GM19023 (cell line): ENCODE measurements around the gene GGN.
A peak's percentile ranks its signal among the peaks of the same experiment; 100 is the strongest.

Experiments used
- ATAC-seq: cut with Tn5 transposase; IDR thresholded peaks from one replicate; pipeline ENCODE4 v1.9.1; 2021; ENCODE audit warnings: mild to moderate bottlenecking, moderate library complexity; ENCODE audit not compliant: unreplicated experiment

Gene GGN

DNA sequence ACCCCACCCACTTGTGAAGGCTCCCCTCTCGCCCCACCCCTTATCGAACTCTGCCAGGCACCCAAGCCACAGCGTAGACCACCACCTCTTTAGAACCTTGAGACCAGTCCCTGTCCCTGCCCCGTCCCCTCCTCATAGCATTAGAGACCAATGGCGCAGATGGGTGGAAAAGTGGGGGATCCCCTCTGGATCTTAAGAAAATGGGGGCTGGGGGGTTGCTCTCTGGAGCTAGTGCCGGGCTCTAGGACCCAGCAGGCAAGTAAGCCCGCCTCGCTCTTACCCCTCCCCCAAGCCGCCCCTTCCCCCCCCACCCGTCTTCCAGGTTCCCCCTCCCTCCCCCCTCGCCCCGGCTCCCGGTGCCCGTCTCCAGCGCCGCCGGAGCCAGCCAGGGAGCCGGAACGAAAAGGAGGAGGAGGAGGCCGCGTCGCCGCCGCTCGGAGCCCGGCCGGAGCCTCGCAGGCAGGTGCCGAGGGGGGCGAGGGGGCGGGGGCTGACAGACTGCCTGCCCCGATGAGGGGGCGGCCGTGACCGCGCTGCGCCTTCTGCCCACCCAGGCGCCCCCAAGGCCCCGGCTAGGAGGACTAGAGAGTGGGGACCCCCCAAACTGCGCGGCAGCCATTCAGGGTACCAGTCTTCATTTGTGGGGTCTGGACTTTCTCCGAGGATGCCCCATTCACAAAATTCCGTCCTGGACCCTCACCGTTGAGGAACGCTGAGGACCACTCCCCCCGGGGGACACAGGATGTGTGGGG lies 691 bp upstream of the GGN start, which contains the start of gene SPRED3:
TSS of gene SPRED3 (plus strand) at position 349 of the 752 bp plus-strand sequence. CDS start 1,606 bp downstream, outside the sequence.
- ATAC-seq: no peak

GRCh38 chr19:38386971-38387549 lies 774 bp downstream of the GGN start:
- ATAC-seq: no peak

- no peak for ATAC-seq
These were observed 1.4 kb downstream of the GGN start for GRCh38 chr19:38386300-38386970.

DNA sequence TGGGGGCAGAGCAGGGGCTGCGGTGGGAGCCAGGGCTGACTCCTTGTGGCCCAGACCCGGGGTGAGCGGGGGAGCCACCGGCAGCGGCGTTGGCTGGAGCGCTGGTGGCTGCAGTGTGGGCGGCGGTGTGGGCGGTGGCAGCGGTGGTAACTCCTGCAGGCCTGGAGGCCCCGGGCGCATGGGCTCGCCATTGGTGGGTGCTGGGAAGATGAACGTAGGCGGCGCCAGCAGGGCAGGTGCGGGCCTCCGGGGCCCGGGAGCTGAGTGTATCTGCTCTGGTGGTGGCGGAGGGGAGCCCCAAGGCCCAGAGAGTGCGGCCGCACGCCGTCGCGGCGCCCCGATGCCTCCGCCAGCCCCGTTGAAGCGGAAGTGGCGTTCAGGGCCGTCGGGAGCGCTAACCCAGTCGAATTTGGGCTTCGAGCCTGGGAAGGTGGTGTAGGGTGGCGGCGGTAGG lies 2.0 kb downstream of the GGN start:
- no peak for ATAC-seq

DNA sequence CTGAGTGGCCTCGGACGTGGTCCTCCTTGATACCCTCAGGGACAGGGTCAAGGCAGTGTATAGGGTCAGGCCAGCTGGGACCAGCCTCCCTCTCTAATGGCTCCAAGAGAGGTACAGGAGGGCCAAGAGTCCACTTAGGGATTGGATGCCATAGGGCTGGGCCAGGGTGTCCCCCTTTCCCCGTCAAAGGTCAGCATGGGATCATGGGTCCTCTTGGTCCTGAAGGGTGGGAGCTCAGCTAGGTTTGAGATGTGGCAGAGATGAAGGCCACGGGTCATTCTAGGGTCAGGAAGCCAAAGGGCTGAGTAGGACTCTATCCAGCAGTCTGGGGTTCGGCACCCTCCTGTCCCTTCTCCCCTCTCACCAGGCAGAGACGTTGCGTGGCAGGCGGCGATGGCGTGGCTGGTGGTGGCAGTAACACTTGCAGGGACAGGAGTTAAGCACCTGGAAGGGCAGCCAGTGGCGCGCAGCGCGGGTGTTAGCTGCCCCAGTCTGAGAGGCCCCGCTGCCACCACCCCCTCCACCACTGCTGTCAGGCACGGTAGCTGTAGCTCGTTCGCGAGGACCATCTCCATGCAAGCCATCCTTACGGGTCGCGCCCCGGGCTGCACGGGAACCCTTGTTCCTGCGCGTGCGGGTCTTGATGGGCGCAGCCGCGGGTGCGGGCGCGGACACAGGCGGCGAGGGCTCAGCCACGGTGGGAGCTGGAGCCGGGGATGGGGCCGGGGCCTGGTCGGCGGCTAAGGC lies 2.6 kb downstream of the GGN start:
- ATAC-seq: no peak

GRCh38 chr19:38384209-38385027 lies 3.4 kb downstream of the GGN start:
- no peak for ATAC-seq

- no peak for ATAC-seq
These were observed 4.1 kb downstream of the GGN start for GRCh38 chr19:38383743-38384142.

DNA sequence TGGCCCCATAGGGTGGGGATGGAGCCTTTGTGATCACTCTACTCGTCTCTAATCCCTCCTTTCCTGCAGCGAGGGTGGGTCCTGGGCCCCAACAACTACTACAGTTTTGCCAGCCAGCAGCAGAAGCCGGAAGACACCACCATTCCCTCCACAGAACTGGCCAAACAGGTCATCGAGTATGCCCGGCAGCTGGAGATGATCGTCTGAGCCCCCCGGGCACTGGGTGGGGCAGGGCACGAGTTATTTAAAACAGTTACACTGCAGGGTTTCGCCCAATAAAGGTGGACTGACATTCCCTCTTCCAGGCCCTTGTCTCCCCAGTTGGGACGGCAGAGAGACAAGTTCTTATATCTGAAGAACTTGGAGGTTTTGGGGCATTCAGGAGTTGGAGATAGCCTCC lies 4.7 kb downstream of the GGN start:
- ATAC-seq: no peak

DNA sequence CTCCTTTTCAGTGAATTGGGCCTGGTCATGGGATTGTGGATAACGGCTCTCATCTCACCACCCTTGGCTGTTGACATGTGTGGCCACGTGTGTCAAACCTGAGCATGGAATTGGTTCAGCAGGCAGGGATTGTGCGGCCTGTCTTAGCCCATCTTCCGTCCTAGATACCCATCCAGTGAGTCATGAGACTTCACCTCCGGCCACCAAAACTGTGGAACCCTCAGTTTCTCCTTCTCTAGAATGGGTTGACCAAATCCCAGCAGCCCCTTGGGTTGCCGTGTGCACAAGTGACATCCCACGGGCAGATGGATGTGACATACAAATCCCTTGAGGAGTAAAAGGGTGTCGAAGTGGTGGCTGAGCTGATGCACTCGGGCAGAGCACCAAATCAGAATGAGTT lies 6.7 kb downstream of the GGN start:
- ATAC-seq: no peak

DNA sequence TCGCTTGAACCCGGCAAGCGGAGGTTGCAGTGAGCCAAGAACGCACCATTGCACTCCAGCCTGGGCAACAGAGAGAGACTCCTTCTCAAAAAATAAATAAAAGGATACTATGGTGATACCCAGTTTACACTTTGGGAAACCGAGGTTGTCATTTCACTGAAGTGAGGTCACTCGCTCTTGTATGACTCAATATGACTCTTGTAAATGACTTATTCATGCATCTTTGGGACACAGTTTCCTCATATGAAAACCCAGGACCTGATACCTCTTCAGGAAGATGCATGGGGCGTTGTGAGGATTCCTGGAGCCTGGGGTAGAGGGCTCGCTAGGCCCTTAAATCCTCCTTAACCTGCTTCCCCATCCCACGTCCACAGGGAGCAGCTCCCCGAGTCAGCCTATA lies 9.0 kb downstream of the GGN start:
- no peak for ATAC-seq

DNA sequence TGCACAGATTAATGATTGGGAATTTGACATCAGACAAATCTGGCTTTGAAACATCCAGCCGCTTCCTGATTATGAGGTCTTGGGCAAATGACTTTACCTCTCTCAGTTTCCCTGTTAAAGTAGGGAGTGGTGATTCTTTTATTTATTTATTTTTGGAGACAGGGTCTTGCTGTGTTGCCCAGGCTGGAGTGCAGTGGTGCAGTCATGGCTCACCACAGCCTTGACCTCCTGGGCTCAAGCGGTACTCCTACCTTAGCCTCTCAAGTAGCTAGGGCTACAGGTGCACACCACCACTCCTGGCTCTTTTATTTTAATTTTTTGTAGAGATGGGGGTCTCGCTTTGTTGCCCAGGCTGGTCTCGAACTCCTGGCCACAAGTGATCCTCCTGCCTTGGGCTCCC lies 10.8 kb downstream of the GGN start:
- ATAC-seq: no peak

DNA sequence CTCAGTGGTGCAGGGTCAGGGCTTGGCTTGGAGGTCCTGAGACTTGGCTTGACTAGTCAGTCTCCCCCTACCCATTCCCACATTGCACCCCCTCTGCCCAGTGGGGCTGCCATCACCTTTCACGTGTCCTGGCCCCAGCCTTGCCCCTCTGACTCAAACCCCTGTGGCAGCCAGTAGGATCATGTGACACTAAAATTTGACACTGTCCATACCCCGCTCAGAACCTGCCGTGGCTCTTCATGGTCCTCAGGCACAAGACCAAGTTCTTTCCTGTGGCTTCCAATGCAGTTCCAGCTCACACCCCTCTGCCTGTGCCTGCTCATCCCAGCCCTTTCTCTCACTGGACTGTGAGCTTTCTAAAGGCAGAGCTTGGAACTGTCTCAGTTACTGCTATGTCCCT lies 11.3 kb downstream of the GGN start:
- no peak for ATAC-seq

DNA sequence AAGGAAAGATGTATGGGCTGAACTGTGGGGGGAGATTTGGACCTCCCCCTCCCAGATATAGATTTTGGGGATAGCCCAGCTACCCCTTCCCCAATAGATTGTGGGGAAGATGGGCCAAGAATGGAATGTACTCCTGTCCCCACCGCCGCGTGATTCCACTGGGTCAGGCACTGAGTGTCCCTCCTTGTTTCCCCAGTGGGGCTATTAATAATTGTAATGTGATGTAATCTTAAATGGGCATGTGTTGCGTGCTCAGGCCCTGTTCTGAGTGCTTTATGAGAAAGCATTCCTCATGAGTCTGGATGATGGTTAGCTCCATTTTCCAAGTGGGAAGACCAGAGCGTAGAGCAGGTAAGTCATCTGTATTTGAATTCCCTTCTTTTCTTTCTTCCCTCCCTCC lies 12.1 kb downstream of the GGN start:
- no peak for ATAC-seq

DNA sequence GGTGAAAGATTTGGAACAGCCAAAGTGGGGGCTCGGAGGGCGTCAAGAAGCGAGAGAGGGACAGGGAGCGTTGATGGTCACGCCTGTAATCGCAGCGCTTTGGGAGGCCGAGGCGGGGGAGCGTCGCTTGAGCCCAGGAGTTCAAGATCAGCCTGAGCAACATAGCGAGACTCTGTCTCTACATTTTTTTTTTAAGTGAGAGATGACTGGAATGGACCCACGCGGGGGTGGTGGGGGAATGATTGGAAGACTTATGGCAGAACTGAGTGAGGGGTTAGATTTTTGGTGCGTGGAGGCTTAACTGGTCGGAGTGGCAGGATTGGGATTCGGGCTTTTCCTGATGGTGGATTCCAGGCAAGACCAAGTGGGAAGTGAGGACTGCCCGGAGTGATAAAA lies 12.7 kb downstream of the GGN start:
- no peak for ATAC-seq

- ATAC-seq: peak; percentile 96
These were observed 13.3 kb downstream of the GGN start, which contains the start of gene PSMD8 for GRCh38 chr19:38374332-38375097. PSMD8 (plus strand) TSS chr19:38374571; CDS start chr19:38374602, 31 bp downstream.

DNA sequence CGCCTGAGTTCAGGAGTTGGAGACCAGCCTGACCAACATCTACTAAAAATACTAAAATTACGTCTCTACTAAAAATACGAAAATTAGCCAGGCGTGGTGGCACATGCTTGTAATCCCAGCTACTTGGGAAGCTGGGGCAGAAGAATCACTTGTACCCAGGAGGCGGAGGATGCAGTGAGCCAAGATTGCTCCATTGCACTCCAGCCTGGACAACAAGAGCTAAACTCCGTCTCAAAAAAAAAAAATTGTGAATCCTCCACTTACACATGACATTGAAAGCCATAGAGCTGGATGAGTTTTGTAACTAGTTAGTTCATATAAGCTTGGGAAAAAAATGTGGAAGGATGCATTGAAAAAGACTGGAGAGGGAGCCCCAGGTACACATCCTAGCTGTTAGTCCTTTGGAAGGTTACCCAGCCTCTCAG lies 13.9 kb downstream of the GGN start:
- ATAC-seq: no peak

- no peak for ATAC-seq
These were observed 16.8 kb downstream of the GGN start for GRCh38 chr19:38371081-38371480.

- ATAC-seq: no peak
These were observed 17.5 kb downstream of the GGN start for GRCh38 chr19:38370299-38370698.

- no peak for ATAC-seq
These were observed 18.2 kb downstream of the GGN start for GRCh38 chr19:38369584-38369983.

DNA sequence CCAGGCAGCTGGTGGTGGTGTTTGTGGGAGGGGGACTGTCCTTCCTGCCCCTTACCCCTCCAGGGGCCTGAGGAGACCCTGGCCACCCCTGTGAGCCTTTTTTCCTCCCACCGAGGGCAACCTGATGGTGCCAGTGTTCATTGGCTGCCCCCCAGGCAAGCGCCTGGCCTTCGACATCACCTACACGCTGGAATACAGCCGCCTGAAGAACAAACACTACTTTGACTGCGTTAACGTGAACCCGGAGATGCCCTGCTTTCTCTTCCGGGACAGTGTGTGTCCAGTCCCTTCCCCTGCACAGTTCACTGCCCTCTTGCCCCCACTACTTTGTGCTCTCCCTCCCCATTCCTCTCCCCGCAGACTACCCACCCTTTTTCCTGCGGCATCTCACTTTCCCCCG lies 20.8 kb downstream of the GGN start:
- ATAC-seq: no peak
